Activated CD4-positive, alpha-beta T cell treated with anti-CD3 and anti-CD28 coated beads, Interleukin-2, amount 10 ng/mL, durations not matched to agents 7 days and 5 days (primary cell): ENCODE measurements around the gene TLR3. TPM values are rescaled to one million over a fixed set of nuclear protein-coding genes. Genes with fewer than 3 reads are reported as not detected.
"Not testable (repeated sequence)": the region's sequence is repeated elsewhere in the genome, so short reads cannot be mapped to it uniquely, and the experiment has no call there.

Experiments used
- CTCF ChIA-PET: fragments of 350-600 bp; sonication (Branson Sonifier 250); formaldehyde crosslinking; loops from one replicate; lab custom pipeline; 2021; ENCODE audit warnings: antibody characterized with exemption; lab: Charles Lee
- POLR2A ChIA-PET: fragments of 350-600 bp; sonication (Branson Sonifier 250); formaldehyde crosslinking; loops from one replicate; lab custom pipeline; 2021; ENCODE audit warnings: antibody characterized with exemption; lab: Charles Lee
- DNase-seq: peaks from one replicate; pipeline ENCODE4 v3.0.0-alpha.2; 2020
- H3K27ac Mint-ChIP-seq: one replicate; pipeline ENCODE4 v1.8.0; 2021; ENCODE audit warnings: mild to moderate bottlenecking, moderate library complexity, mixed read lengths
- H3K27me3 Mint-ChIP-seq: one replicate; pipeline ENCODE4 v1.8.0; 2021; ENCODE audit warnings: mixed read lengths
- H3K36me3 Mint-ChIP-seq: one replicate; pipeline ENCODE4 v1.8.0; 2021; ENCODE audit warnings: low read depth, mixed read lengths
- H3K4me1 Mint-ChIP-seq: one replicate; pipeline ENCODE4 v1.8.0; 2021; ENCODE audit warnings: mixed read lengths
- H3K4me3 Mint-ChIP-seq: one replicate; pipeline ENCODE4 v1.8.0; 2021; ENCODE audit warnings: mild to moderate bottlenecking, moderate library complexity, mixed read lengths
- H3K9me3 Mint-ChIP-seq: one replicate; pipeline ENCODE4 v1.8.0; 2021; ENCODE audit warnings: mixed read lengths
- total RNA-seq, 2 experiments: library from RNA; stranded (reverse); gene quantifications; one replicate each; pipeline ENCODE4 v1.2.3, GENCODE V29; 2021

The TLR3 gene
- total RNA-seq, 2 experiments from 2014 or later: 0.97 to 1.7 TPM

GRCh38 chr4:186030795-186031194, 38.2 kb upstream of the TLR3 start:
- POLR2A ChIA-PET: no interaction called here

GRCh38 chr4:186032259-186032658, 36.7 kb upstream of the TLR3 start:
- Mint-ChIP-seq H3K36me3 (no peaks in the 10 kb centered on the region), H3K27ac (no peak overlapping the region), H3K27me3 (peaks cover 6% of the 10 kb centered on the region), H3K4me3 (no peak overlapping the region), H3K4me1 (no peaks in the 10 kb centered on the region), H3K9me3 (peaks cover 4% of the 10 kb centered on the region)
- CTCF ChIA-PET: no interaction called here
- no peak for DNase-seq
- POLR2A ChIA-PET: no interaction called here

More at GRCh38 chr4:186030795-186031194, 38.2 kb upstream of the TLR3 start:
- Mint-ChIP-seq H3K27ac (no peak overlapping the region), H3K9me3 (peaks cover 4% of the 10 kb centered on the region), H3K4me1 (no peaks in the 10 kb centered on the region), H3K4me3 (no peak overlapping the region), H3K36me3 (no peaks in the 10 kb centered on the region), H3K27me3 (peaks cover 6% of the 10 kb centered on the region)
- CTCF ChIA-PET: no interaction called here
- no peak for DNase-seq

- peaks cover 4% of the 10 kb centered on the region for H3K9me3 Mint-ChIP-seq
- H3K4me1 Mint-ChIP-seq: no peaks in the 10 kb centered on the region
- H3K4me3 Mint-ChIP-seq: no peak overlapping the region
- no peak overlapping the region for H3K27ac Mint-ChIP-seq
- POLR2A ChIA-PET: no interaction called here
- H3K27me3 Mint-ChIP-seq: peaks cover 8% of the 10 kb centered on the region
- DNase-seq: no peak
- H3K36me3 Mint-ChIP-seq: no peaks in the 10 kb centered on the region
- CTCF ChIA-PET: no interaction called here
Observed at GRCh38 chr4:186033027-186033426, 35.9 kb upstream of the TLR3 start.

GRCh38 chr4:186034613-186035012, 34.3 kb upstream of the TLR3 start:
- POLR2A ChIA-PET, CTCF ChIA-PET, H3K27ac Mint-ChIP-seq, H3K9me3 Mint-ChIP-seq, DNase-seq, H3K4me3 Mint-ChIP-seq, H3K4me1 Mint-ChIP-seq, H3K36me3 Mint-ChIP-seq, H3K27me3 Mint-ChIP-seq: not testable (repeated sequence)

- POLR2A ChIA-PET: no interaction called here
- DNase-seq: no peak
- CTCF ChIA-PET: interaction anchor here (1.1 to 1.4 kb wide), 2 partner anchors 30 to 100 kb away, joined by 3 read pairs; no protein-coding TSS in a partner anchor
Observed at GRCh38 chr4:186036976-186037581, 31.9 kb upstream of the TLR3 start.

GRCh38 chr4:186037692-186038658, 31.0 kb upstream of the TLR3 start:
- Mint-ChIP-seq H3K4me3 (no peak overlapping the region), H3K4me1 (no peaks in the 10 kb centered on the region), H3K36me3 (no peaks in the 10 kb centered on the region), H3K27me3 (peaks cover 2% of the 10 kb centered on the region), H3K27ac (no peak overlapping the region), H3K9me3 (peaks cover 4% of the 10 kb centered on the region)
- CTCF ChIA-PET: interaction anchor here (0.5 to 1.4 kb wide), 3 partner anchors 29 to 148 kb away, joined by 3 to 4 read pairs (median 3); no protein-coding TSS in a partner anchor
- DNase-seq: peak; percentile 42
- POLR2A ChIA-PET: no interaction called here

More at GRCh38 chr4:186036976-186037581, 31.9 kb upstream of the TLR3 start:
- Mint-ChIP-seq H3K36me3 (no peaks in the 10 kb centered on the region), H3K27ac (no peak overlapping the region), H3K4me3 (no peak overlapping the region), H3K9me3 (peaks cover 4% of the 10 kb centered on the region), H3K27me3 (peaks cover 2% of the 10 kb centered on the region), H3K4me1 (no peaks in the 10 kb centered on the region)

GRCh38 chr4:186039697-186040096, 29.3 kb upstream of the TLR3 start:
- Mint-ChIP-seq H3K36me3 (no peaks in the 10 kb centered on the region), H3K4me1 (no peaks in the 10 kb centered on the region), H3K4me3 (no peak overlapping the region), H3K9me3 (peaks cover 4% of the 10 kb centered on the region), H3K27ac (no peak overlapping the region), H3K27me3 (peaks cover 2% of the 10 kb centered on the region)
- ChIA-PET POLR2A (no interaction called here), CTCF (no interaction called here)
- DNase-seq: no peak

- ChIA-PET CTCF (no interaction called here), POLR2A (no interaction called here)
- no peaks in the 10 kb centered on the region for H3K36me3 Mint-ChIP-seq
- no peak overlapping the region for H3K4me3 Mint-ChIP-seq
- no peak for DNase-seq
- no peaks in the 10 kb centered on the region for H3K4me1 Mint-ChIP-seq
- H3K27ac Mint-ChIP-seq: no peak overlapping the region
- H3K9me3 Mint-ChIP-seq: no peaks in the 10 kb centered on the region
- peaks cover 2% of the 10 kb centered on the region for H3K27me3 Mint-ChIP-seq
Observed at GRCh38 chr4:186040316-186040715, 28.6 kb upstream of the TLR3 start.

- H3K4me3 Mint-ChIP-seq, H3K27ac Mint-ChIP-seq, DNase-seq, H3K27me3 Mint-ChIP-seq, H3K4me1 Mint-ChIP-seq, H3K36me3 Mint-ChIP-seq, H3K9me3 Mint-ChIP-seq, POLR2A ChIA-PET, CTCF ChIA-PET: not testable (repeated sequence)
Observed at GRCh38 chr4:186047501-186047900, 21.5 kb upstream of the TLR3 start.

- H3K27ac Mint-ChIP-seq, H3K36me3 Mint-ChIP-seq, CTCF ChIA-PET, DNase-seq, H3K4me3 Mint-ChIP-seq, POLR2A ChIA-PET, H3K9me3 Mint-ChIP-seq, H3K4me1 Mint-ChIP-seq, H3K27me3 Mint-ChIP-seq: not testable (repeated sequence)
Observed at GRCh38 chr4:186050135-186050534, 18.8 kb upstream of the TLR3 start.

- no peak overlapping the region for H3K4me3 Mint-ChIP-seq
- H3K9me3 Mint-ChIP-seq: no peaks in the 10 kb centered on the region
- H3K27me3 Mint-ChIP-seq: no peaks in the 10 kb centered on the region
- CTCF ChIA-PET: no interaction called here
- no peak overlapping the region for H3K27ac Mint-ChIP-seq
- H3K4me1 Mint-ChIP-seq: no peaks in the 10 kb centered on the region
- no peak for DNase-seq
- H3K36me3 Mint-ChIP-seq: no peaks in the 10 kb centered on the region
- POLR2A ChIA-PET: no interaction called here
Observed at GRCh38 chr4:186051096-186051495, 17.9 kb upstream of the TLR3 start.

GRCh38 chr4:186058253-186058979, 10.5 kb upstream of the TLR3 start:
- no peak overlapping the region for H3K4me3 Mint-ChIP-seq
- POLR2A ChIA-PET: no interaction called here
- peaks cover 20% of the 10 kb centered on the region for H3K27me3 Mint-ChIP-seq
- peaks cover 3% of the 10 kb centered on the region for H3K9me3 Mint-ChIP-seq
- peaks cover 11% of the 10 kb centered on the region for H3K4me1 Mint-ChIP-seq
- peaks cover 2% of the 10 kb centered on the region for H3K36me3 Mint-ChIP-seq
- DNase-seq: no peak
- no peak overlapping the region for H3K27ac Mint-ChIP-seq
- CTCF ChIA-PET: no interaction called here

GRCh38 chr4:186058980-186059316, 10.0 kb upstream of the TLR3 start:
- Mint-ChIP-seq H3K4me1 (peaks cover 11% of the 10 kb centered on the region), H3K4me3 (no peak overlapping the region), H3K36me3 (peaks cover 2% of the 10 kb centered on the region), H3K27ac (no peak overlapping the region), H3K27me3 (peaks cover 20% of the 10 kb centered on the region), H3K9me3 (peaks cover 3% of the 10 kb centered on the region)
- no peak for DNase-seq
- ChIA-PET CTCF (no interaction called here), POLR2A (no interaction called here)
